ENCODE results near the gene ATPAF1. TPM values are rescaled to one million over a fixed set of nuclear protein-coding genes. Genes with fewer than 3 reads are reported as not detected.
"Not testable (repeated sequence)": the region's sequence is repeated elsewhere in the genome, so short reads cannot be mapped to it uniquely, and the experiment has no call there.

Gene ATPAF1
- total RNA-seq, 3 donors from 2014 or later (not counting 1 experiment from before 2014, with no cell fraction given): 18.0 to 21.7 (median 19.0) TPM

DNA sequence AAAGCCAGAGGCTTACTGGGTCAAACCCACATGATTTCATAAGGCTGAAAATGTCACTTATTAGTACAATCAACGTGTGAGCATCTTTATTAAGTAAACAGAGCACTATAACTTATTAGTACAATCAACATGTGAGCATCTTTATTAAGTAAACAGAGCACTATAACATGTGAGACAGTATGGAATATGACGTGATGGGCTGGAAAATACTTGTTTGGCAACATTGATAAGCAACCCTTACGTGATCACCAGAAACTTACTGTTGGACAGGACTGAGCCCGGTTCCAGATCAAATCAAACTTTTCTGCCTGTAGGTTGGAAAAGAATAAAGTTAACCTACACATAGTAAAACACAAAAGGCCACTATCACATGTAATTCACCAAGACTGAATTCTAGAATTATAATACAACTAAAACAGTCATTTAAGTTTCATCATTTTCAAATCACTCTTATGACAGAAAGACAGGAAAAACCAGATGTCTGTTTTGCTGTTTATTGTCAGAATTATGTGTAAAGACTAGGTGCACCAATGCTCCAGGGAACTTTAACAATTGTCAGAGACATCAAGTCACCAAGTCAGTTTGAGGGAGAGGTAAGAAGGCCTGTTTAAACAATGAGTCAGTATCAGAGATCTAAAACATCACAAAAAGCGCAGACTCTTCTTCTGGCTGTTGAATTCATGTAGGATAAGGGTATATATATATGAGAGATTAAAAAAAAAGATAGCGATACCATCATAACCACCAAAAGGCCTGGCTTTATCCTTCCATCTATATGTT, 15.7 kb downstream of the ATPAF1 start:
- Mint-ChIP-seq H3K9me3 (peaks cover 3 to 5% of the 10 kb centered on the region in 2 donors), H3K27me3 (ENCODE audit: low read depth in 2 of 2) (no peaks in the 10 kb centered on the region), H3K4me1 (no peaks in the 10 kb centered on the region), H3K27ac (no peak overlapping the region), H3K4me3 (no peak overlapping the region), H3K36me3 (peaks cover 20% of the 10 kb centered on the region)
- Histone ChIP-seq H3K4me3 (ENCODE audit: low read length) (no peak overlapping the region), H3K27me3 (ENCODE audit: control insufficient read depth, insufficient read depth, low read length) (no peaks in the 10 kb centered on the region), H3K4me1 (ENCODE audit: control insufficient read depth, insufficient read depth, low read length) (no peaks in the 10 kb centered on the region), H3K27ac (ENCODE audit: low read length) (no peak overlapping the region), H3K9me3 (ENCODE audit: control insufficient read depth, insufficient read depth, low read length) (no peaks in the 10 kb centered on the region), H3K36me3 (ENCODE audit: control insufficient read depth, insufficient read depth, low read length) (peaks cover 31% of the 10 kb centered on the region)
- intact Hi-C loops (cut with micrococcal nuclease): no loop called here
- no peak for DNase-seq
- WGBS (ENCODE audit: insufficient coverage): 94% methylated on average over 2 of the region's 6 CpGs
- no peak for TF ChIP-seq CTCF (IDR thresholded peaks at IDR 0.05)
- no peak for ATAC-seq

- intact Hi-C loops (cut with micrococcal nuclease): not testable (repeated sequence)
- H3K36me3 ChIP-seq (ENCODE audit: control insufficient read depth, insufficient read depth, low read length): peaks cover 22% of the 10 kb centered on the region
Measured at GRCh38 chr1:46651152-46651551, 17.0 kb downstream of the ATPAF1 start.

DNA sequence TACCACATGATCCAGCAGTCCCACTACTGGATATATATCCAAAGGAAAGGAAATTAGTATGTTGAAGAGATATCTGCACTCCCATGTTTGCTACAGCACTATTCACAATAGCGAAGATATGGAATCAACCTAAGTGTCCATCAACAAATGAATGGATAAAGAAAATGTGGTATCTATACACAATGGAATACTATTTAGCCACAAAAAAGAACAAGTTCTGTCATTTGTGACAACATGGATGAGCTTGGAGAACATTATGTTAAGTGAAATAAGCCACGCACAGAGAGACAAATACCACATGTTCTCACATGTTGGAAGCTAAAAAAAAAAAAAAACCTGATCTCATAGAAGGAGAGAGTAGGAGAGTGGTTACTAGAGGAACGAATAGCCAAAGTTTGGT, 17.7 kb downstream of the ATPAF1 start:
- H3K4me1 Mint-ChIP-seq: no peaks in the 10 kb centered on the region
- WGBS (ENCODE audit: insufficient coverage): no CpG with 5 or more reads among the region's 3 CpGs
- ATAC-seq (no peak), DNase-seq (no peak)
- H3K27ac Mint-ChIP-seq: no peak overlapping the region
- H3K9me3 Mint-ChIP-seq: peaks cover 3 to 5% of the 10 kb centered on the region in 2 donors
- peaks cover 15% of the 10 kb centered on the region for H3K36me3 ChIP-seq (ENCODE audit: control insufficient read depth, insufficient read depth, low read length)
- H3K27ac ChIP-seq (ENCODE audit: low read length): no peak overlapping the region
- no peak overlapping the region for H3K4me3 ChIP-seq (ENCODE audit: low read length)
- H3K27me3 Mint-ChIP-seq (ENCODE audit: low read depth in 2 of 2): no peaks in the 10 kb centered on the region
- no peaks in the 10 kb centered on the region for H3K9me3 ChIP-seq (ENCODE audit: control insufficient read depth, insufficient read depth, low read length)
- intact Hi-C loops (cut with micrococcal nuclease): no loop called here
- TF ChIP-seq CTCF (IDR thresholded peaks at IDR 0.05): no peak
- H3K27me3 ChIP-seq (ENCODE audit: control insufficient read depth, insufficient read depth, low read length): no peaks in the 10 kb centered on the region
- no peak overlapping the region for H3K4me3 Mint-ChIP-seq
- H3K4me1 ChIP-seq (ENCODE audit: control insufficient read depth, insufficient read depth, low read length): no peaks in the 10 kb centered on the region
- H3K36me3 Mint-ChIP-seq: peaks cover 29% of the 10 kb centered on the region

More at GRCh38 chr1:46651152-46651551, 17.0 kb downstream of the ATPAF1 start:
- H3K9me3 Mint-ChIP-seq; H3K27ac Mint-ChIP-seq; H3K27me3 Mint-ChIP-seq (ENCODE audit: low read depth in 2 of 2); ATAC-seq; H3K4me3 ChIP-seq (ENCODE audit: low read length); H3K9me3 ChIP-seq (ENCODE audit: control insufficient read depth, insufficient read depth, low read length); H3K27me3 ChIP-seq (ENCODE audit: control insufficient read depth, insufficient read depth, low read length); H3K4me1 ChIP-seq (ENCODE audit: control insufficient read depth, insufficient read depth, low read length); H3K27ac ChIP-seq (ENCODE audit: low read length); H3K4me1 Mint-ChIP-seq; DNase-seq; H3K4me3 Mint-ChIP-seq: not testable (repeated sequence)
- WGBS (ENCODE audit: insufficient coverage): no CpG with 5 or more reads among the region's 3 CpGs
- H3K36me3 Mint-ChIP-seq: peaks cover 29% of the 10 kb centered on the region

- 96% methylated on average over 2 of the region's 2 CpGs for WGBS (ENCODE audit: insufficient coverage)
- no peaks in the 10 kb centered on the region for H3K27me3 Mint-ChIP-seq (ENCODE audit: low read depth in 2 of 2)
- Histone ChIP-seq H3K4me3 (ENCODE audit: low read length) (no peak overlapping the region), H3K27me3 (ENCODE audit: control insufficient read depth, insufficient read depth, low read length) (no peaks in the 10 kb centered on the region), H3K36me3 (ENCODE audit: control insufficient read depth, insufficient read depth, low read length) (peaks cover 15% of the 10 kb centered on the region), H3K4me1 (ENCODE audit: control insufficient read depth, insufficient read depth, low read length) (no peaks in the 10 kb centered on the region), H3K27ac (ENCODE audit: low read length) (no peak overlapping the region), H3K9me3 (ENCODE audit: control insufficient read depth, insufficient read depth, low read length) (no peaks in the 10 kb centered on the region)
- no peak overlapping the region for H3K27ac Mint-ChIP-seq
- intact Hi-C loops (cut with micrococcal nuclease): no loop called here
- DNase-seq: no peak
- H3K4me1 Mint-ChIP-seq: no peaks in the 10 kb centered on the region
- H3K9me3 Mint-ChIP-seq: peaks cover 2 to 4% of the 10 kb centered on the region in 2 donors
- TF ChIP-seq CTCF (IDR thresholded peaks at IDR 0.05): no peak
- no peak overlapping the region for H3K4me3 Mint-ChIP-seq
- ATAC-seq: no peak
- peaks cover 26% of the 10 kb centered on the region for H3K36me3 Mint-ChIP-seq
Measured at GRCh38 chr1:46649764-46650163, 18.4 kb downstream of the ATPAF1 start.

All from natural killer cell (primary cell).